Activated CD8-positive, alpha-beta memory T cell treated with anti-CD3 and anti-CD28 coated beads, Interleukin-2, amount 50 U/mL, for 48 hours (primary cell): ENCODE measurements around the gene PNLDC1.

Experiments
- DNase-seq: peaks from one replicate; pipeline ENCODE4 v3.0.0-alpha.2; 2020

The PNLDC1 gene

GRCh38 chr6:159800141-159800865 is at the start of gene PNLDC1:
Gene PNLDC1 (plus strand): TSS chr6:159800276. CDS start chr6:159800308, 32 bp downstream.
- DNase-seq = no peak

- no peak for DNase-seq
These were observed 48.6 kb upstream of the PNLDC1 start for GRCh38 chr6:159751448-159751847.

- no peak for DNase-seq
These were observed 46.8 kb upstream of the PNLDC1 start for GRCh38 chr6:159753081-159753872.

GRCh38 chr6:159754401-159754800 is 45.7 kb upstream of the PNLDC1 start:
- DNase-seq = no peak

GRCh38 chr6:159754959-159755914 is 44.8 kb upstream of the PNLDC1 start:
- no peak for DNase-seq

- DNase-seq = no peak
These were observed 43.6 kb upstream of the PNLDC1 start for GRCh38 chr6:159756508-159756907.

GRCh38 chr6:159758031-159759001 is 41.8 kb upstream of the PNLDC1 start:
- no peak for DNase-seq

- DNase-seq = no peak
These were observed 40.4 kb upstream of the PNLDC1 start for GRCh38 chr6:159759645-159760044.

GRCh38 chr6:159760602-159761057 is 39.4 kb upstream of the PNLDC1 start:
- DNase-seq = no peak

GRCh38 chr6:159761129-159761872 is 38.8 kb upstream of the PNLDC1 start:
- peak; percentile 74 for DNase-seq

- peak; percentile 95 for DNase-seq
These were observed 38.0 kb upstream of the PNLDC1 start, which contains the start of gene ACAT2 for GRCh38 chr6:159761873-159762680. Gene ACAT2 (plus strand): TSS chr6:159762045. CDS start chr6:159762088, 43 bp downstream.

GRCh38 chr6:159762681-159763293 is 37.3 kb upstream of the PNLDC1 start:
- peak; percentile 59 for DNase-seq

GRCh38 chr6:159766906-159767305 is 33.2 kb upstream of the PNLDC1 start:
- no peak for DNase-seq

GRCh38 chr6:159769470-159769869 is 30.6 kb upstream of the PNLDC1 start:
- no peak for DNase-seq

- DNase-seq = no peak
These were observed 27.9 kb upstream of the PNLDC1 start for GRCh38 chr6:159772196-159772595.

- no peak for DNase-seq
These were observed 22.7 kb upstream of the PNLDC1 start for GRCh38 chr6:159777240-159777904.

- DNase-seq = no peak
These were observed 21.9 kb upstream of the PNLDC1 start for GRCh38 chr6:159778131-159778530.

GRCh38 chr6:159778542-159779103 is 21.5 kb upstream of the PNLDC1 start:
- DNase-seq = no peak
